Myocyte (in vitro differentiated cells): ENCODE results near the gene CTU2. TPM values are rescaled to one million over a fixed set of nuclear protein-coding genes. Genes with fewer than 3 reads are reported as not detected.
A peak's percentile ranks its signal among the peaks of the same experiment; 100 is the strongest.

Source experiments
- DNase-seq: peaks from one replicate; pipeline ENCODE4 v3.0.0-alpha.2; 2012; ENCODE audit warnings: low read depth
- total RNA-seq: library from RNA; depleted of rRNA; stranded (reverse); fragments of >200 nt; gene quantifications from 2 replicates; pipeline ENCODE4 v1.2.3, GENCODE V29; 2014

CTU2 gene
- total RNA-seq, 1 donor from 2014 or later = 20.6 TPM

DNA sequence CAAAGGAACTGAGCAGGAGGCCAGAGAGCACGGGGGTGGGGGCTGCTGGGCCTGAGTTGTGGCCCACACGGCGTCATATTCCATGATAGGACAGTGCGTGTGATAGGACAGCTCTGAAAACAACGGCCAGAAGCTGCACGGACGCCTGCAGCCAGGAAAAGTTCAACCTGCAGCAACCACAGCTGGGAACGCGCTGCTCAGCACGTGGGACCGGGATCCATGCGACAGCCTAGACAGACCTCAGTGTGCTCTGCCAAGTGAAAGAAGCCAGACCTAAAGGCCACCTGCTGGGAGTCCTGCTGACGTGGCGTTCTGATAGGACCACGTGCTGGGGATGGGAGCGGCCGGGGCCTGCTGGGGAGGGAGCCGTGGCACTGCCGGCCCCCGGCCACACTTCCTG lies 21.6 kb downstream of the CTU2 start:
- DNase-seq = no peak

DNA sequence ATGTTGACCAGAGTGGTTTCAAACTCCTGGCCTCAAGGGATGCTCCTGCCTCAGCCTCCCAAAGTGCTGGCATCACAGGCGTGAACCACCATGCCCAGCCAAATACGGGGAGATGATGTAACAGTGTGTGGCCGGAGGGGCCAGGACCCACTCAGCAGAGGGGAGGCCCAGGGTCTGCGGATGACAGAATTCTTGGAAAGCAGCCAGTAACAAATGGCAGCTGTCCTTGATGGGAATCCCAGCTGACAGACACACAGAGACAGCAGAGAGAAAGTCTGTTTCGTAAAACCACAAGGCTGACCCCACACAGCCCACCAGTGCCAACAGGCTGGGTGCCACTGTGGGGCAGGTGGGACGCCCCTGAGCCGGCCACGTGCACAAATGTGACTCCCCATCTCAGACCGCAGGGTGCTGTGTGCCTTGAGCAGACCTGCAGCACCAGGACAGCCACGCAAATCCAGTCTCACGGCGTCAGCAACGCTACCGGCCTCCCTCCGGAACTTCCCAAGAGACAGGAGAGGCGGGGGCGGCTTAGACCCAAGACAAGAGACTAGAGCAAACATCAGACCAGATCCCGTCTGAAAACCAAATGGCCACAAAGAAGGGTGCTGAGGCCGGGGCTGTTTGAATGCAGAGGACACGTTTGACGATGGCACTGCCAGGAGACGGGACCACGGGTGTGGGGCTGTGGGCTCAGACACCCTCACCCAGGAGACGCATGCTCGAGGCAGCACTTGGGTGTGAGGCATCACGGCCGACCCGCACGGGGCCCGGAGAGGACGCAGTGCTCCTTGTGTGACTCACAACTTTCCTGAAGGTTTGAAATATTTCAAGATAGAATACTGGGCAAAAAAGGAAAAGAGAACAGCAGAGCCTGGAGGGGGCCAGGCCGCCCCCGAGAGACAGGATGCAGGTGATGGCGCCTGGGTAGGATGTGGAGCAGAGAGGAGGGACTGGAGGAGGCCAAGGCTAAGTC lies 24.6 kb downstream of the CTU2 start:
- peak; percentile 87 for DNase-seq

DNA sequence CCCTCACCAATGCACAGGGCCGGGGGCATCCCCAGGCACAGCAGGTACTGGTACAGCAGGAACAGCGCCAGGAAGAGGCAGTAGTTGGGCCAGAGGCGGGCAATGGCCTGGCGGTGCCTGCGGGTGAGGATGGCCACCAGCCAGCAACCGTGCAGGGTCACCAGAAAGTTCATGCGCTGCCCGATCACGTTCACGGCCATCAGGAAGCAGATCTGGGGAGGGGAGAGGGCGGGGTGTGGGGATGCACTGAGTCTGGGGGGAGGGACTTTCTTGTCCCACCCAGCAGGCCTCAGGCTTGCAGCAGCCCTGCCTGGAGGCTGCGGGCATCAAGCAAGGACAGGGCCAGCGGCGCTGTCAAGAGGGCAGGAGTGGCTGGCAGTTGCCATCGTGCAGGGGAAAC lies 25.4 kb downstream of the CTU2 start:
- DNase-seq = no peak

DNA sequence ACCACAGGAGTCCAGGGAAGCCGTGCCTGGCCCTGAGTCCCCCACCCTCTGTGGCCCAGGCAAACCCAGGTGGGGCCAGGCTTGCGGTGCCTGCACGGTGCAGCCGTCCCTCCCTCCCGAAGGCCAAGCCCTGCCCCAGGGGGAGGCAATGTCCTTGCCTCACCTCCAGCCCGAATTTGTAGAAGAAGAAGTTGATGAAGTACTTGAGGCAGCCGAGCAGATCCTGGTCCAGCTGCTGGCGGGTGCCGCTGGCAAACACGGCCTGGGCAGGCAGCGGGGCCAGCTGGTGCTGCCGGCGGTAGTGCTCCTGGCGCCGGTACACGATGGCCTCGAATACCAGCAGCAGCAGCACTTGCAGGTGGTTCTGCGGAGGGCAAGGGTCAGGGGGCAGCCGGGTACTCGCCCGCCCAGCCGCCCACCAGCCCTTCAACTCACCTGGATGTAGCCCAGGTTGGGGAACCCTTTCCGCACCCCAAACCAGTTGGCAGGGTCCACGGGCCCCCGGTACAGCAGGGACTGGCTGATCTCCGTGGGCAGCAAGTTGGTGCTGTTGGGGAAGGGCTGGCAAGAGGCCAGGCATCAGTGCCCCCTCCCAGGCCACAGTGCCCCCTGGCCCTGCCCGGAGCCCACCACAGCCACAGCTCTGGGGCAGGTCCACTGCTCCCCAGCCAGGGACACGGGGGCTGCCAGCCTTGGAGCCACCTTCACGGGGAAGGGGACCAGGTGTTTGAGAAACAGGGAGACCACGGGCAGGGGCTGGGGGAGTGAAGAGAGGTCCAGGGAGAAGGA lies 26.1 kb downstream of the CTU2 start:
- no peak for DNase-seq

DNA sequence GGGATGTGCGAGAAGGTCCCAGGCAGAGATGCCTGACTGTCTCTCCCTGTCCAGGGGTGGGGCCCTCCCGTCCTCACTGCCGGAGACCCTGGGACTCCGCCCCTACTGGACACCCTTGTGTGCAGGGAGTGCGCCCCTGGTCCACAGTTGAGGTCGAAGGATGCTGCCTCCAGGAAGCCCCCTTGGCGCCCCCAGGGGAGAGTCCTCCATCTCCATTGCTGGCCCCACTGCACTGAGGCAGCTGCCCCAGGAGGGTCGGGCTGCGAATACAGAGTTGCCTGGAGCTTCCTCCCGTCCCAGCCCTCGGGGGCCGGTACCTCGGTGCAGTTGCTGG lies 26.6 kb downstream of the CTU2 start:
- DNase-seq = no peak

DNA sequence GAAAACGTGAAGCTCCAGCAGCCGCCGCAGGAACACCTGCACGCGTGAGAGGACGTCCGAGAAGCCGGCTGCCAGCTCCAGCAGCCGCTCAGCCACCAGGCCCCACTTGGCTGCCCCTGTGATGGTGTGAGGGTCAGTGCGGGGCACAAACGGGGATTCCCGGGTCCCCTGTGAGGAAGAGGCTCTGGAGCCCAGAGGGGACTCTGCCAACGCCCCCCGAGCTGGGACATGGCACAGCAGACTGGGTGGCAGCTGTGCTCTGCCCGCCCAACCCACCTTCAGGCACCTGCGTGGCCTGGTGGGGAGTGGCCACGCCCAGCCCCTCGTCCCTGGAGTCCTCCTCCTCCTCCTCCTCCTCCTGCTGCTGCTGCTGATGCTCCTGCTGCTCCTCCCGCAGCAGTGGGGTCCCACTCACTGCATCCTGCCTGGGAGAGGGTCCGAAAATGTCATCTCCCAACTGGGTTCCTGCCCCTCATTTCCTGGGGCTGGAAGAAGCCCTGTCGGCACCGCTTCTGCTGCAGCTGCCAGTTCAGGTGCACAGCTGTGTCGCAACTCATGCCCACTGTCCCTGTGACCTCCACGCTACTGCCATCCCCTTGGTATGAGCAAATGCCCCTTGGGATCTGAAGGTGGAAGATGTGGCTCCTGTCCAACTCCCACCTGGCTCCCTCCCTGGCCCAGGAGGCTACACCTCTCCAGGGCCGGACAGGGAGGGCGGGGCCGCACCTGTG lies 27.5 kb downstream of the CTU2 start:
- no peak for DNase-seq

DNA sequence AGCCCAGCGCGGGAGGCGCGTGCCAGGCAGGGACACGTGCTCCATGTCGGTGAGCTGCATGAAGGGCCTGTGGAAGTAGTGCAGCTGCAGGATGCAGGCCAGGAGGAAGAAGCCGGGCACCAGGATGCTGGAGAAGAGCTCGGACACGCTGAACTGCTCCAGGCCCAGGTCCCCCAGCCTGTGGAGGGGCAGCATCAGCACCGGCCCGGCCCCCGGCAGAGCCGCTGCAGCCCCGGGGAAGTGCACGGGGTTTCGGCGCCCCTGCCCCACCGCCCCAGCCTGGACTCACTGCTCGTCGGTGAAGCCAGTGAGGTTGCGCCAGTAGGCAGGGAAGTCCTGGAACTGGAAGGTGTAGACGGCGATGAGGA lies 28.0 kb downstream of the CTU2 start:
- no peak for DNase-seq

DNA sequence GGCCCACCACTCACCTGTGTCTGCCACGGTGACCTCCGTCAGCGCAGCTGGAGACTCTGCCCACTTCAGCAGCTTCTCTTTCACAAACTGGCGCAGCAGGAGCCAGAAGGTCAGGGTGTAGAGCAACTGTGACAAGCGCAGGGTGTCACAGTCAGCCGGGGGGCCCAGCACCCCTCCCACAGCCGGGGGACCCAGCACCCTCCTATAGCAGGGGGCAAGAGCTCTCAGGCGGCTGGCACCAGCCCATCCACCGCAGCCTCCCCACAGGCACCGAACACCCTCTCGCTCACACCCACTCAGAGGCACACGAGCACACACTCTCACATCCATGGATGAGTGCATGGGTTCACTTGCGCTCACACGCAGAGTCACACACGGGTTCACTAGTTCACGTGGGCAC lies 28.8 kb downstream of the CTU2 start:
- DNase-seq = no peak

DNA sequence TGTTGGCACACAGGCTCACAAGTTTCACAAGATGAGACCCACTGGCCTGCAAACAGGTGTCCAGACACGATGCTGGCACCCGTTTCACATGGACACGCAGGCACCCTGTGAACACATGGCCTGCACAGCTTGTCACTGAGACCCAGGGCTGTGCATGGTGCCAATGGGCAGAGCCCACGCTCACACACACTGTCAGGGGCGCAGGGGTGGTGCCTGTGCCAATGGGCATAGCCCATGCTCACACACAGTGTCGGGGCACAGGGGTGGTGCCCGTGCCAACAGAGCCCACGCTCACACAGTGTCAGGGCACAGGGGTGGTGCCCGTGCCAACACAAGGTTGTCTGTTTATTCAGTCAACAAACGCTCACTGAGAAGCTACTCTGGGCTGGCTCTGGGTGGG lies 29.3 kb downstream of the CTU2 start:
- DNase-seq = no peak

DNA sequence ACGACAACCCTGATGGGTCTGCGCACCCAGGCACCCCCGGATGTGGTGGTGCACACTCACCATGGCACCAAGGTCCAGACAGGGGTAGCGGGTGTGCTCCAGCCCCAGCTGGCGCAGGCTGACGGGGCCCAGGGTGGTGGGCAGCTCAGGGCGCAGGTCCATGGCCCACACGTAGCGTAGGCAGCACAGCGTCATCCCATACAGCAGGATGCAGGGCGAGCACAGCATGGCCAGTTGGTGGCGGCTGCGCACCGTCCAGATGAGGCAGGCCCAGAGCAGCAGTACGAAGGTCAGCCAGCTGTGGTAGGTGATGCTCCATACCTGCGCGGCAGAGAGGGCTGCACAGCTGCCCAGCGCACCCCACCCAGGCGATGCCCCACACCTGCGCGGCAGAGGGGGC lies 29.8 kb downstream of the CTU2 start:
- no peak for DNase-seq

DNA sequence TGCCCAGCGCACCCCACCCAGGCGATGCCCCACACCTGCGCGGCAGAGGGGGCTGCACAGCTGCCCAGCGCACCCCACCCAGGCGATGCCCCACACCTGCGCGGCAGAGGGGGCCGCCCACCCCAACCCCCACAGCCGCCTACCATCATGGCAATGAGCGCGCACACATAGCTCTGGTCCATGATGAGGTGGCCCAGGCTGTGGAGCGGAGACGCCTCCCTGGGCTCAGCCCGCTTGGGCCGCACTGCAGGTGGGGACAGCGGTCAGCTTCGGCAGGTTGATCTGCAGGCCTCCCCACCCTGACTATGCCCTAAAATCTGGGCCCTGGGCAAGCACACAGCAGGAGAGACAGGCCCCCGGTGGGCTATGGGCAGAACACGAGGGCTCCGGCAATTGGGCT lies 30.2 kb downstream of the CTU2 start:
- no peak for DNase-seq

DNA sequence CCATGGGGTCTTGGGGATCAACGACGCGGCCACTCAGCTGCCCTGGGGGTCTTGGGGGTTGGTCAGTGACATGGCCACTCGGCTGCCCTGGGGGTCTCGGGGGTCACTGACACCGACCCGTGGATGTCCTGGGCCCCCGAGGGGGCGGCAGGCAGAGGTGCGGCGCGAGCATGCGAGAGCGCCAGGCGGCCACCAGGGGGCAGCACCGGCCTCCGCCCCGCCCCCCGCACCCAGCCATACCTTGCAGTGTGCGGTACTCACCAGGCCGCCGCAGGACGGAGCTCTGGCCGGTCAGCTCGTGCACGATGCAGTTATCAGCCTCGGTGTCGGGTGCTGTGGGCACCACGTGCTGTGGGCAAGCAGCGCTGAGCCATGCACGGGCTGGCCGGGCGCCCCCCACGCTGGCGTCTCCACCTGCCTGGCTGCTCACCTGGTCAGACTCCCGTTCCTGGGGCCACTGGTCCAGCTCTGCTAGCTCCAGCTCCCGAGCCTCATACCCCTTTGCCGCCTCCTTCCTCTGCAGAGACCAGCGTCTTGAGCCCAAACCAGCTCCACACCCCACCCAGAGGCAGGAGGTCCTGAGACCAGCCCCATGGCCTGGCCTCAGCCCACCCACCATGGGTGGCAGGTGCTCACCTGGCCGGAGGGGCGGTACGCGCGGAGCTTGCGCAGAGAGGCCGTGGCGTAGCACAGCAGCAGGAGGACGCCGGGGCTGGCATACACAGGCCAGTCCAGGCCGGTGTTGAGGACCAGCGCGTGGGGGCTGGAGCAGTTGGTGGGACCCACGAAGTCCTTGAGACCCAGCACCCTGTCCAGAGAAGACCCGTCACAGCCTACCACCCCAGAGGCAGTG lies 31.2 kb downstream of the CTU2 start:
- peak; percentile 65 for DNase-seq

DNA sequence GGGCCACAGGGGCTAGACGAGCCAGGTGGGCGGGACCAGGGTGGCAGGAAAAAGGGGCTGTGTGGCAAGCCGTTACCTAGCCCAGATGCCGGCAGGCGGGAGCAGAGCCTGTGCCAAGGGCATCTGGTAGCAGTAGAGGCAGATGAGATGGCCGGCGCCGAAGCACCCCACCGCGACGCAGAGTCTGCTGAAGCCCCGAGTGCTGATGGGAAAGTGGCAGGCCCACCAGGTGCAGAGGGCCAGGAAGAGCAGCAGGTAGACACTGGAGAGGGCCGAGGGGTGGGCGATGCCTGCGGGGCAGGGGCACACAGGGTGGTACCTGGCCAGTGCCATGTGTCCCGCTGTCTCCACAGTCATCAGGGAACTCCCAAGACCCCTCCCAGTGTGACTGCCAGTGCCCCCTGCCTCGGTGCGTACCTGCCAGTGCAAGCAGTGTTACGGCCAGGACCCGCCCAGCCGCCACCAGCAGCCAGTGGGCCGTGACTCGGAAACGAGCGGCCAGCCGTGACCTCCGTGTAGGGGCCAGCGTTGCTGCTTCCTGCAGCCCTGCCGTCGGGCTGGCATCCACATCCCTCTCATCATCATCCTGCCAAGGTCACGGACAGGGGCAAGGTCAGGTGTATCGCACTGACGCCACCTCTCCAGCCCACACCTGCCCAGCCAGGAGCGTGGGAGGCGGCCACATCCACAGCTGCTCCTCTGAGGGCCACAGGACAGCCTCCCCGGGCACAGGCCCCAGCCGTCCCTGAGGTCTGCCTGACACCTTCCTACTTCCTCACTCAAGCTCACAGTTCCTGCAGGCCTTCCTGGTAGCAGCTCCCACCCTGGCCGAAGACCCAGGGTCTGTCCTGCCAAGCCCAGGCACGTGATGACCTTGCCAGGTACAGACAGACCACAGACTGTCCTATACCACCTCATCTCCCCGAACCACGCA lies 32.1 kb downstream of the CTU2 start:
- no peak for DNase-seq

DNA sequence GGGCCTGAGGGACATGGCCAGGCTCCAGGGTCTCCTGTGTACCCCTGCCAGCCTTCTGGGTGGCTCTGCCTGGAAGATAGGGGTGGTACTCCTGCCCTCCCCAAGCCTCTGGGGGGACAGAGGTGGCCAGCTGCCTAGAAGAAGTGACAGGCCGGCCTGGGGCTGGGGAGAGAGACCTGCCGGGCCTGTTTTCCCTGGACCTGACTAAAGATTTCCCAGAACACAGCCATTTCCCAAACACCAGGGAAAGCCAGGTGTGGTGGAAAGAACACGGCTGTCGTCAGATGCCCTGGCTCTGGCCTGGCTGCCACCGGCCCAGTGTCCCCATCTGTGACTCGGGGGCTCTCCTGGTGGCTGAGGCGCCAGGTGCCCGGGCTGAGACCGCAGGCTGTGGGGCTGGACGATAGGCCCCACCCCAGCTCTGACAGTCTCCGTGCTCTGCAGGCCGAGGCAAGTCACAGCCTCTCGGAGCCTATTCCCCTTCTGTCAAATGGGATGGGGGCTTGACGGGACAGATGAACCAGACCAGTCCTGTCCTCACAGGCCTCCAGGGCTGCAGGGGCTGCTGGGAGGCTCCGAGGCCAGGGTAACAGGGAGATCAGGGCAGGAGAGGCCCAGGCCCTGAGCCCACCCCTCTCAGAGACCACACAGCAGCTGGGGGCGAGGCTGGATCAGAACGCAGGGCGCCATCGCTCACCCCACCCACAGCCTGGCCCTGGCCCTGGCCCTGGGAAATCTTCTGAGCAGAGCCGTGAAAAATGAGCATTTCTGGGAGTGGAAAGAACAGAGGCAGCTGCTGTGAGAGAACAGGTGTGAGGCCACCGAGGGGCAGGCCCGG lies 33.1 kb downstream of the CTU2 start:
- peak; percentile 72 for DNase-seq

DNA sequence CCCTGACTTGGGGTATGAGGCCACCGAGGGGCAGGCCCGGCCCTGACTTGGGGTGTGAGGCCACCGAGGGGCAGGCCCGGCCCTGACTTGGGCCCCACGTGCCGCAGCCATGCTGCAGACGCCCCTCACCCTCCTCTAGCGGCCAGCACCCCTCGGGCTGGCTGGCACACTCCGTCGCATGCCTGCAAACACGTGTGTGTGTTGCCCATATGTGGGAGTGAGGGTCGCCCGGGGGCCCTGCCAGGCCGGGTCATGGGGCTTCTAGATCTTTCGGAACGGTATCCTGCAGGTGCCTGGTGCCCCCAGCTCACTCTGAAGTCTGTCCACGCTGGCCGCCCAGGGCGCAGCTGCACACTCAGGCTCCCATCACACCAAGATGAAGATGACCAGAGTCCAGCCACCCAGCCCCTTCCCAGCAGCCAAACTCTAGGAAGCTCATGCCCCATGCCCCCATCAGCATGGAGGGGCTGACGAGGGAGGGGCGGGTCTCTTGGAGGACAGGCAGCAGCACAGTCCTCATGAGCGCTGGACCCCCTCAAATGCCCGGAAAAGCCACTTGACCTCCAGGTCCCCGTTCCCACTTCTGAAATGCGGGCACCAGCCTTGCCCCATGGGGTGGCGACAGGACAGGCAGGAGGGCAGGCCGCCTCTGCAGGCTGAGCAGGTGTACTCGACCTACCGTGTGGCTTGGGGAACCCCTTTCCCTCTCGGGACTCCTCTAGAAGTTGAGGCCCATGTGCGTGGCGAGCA lies 33.8 kb downstream of the CTU2 start:
- DNase-seq = no peak

DNA sequence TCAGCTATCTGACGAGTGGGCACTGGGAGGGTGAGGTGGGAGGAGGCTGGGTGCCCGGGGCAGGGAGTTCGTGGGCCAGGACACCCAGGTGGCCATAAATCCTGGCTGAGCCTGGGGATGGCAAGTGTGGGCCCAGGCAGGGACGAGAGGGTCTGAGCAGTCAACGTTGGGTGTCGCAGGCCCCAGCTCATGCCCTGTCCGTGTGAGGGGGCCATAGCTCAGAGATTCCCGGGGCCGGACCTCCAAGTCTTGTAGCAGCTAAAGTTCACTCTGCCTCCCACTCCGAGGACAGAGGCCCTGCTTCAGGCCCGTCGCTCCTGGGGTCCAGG lies 34.4 kb downstream of the CTU2 start:
- DNase-seq = no peak

DNA sequence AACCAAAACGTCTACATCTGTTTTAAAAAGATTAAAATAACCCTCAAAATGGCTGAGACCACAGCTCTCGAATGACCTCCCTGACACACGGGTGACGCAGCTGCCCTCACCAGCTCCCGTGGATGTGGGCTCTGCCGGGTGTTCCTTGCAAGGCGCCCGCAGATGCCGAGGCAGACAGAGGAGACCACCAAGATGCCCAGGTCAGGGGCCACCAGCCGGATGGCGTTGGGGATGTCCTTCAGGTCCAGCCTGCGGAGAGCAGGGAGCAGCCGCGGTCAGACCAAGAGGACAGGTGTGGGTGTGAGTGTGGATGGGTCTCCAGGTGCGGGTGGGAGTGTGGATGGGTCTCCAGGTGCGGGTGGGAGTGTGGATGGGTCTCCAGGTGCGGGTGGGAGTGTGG lies 35.1 kb downstream of the CTU2 start:
- DNase-seq = no peak

DNA sequence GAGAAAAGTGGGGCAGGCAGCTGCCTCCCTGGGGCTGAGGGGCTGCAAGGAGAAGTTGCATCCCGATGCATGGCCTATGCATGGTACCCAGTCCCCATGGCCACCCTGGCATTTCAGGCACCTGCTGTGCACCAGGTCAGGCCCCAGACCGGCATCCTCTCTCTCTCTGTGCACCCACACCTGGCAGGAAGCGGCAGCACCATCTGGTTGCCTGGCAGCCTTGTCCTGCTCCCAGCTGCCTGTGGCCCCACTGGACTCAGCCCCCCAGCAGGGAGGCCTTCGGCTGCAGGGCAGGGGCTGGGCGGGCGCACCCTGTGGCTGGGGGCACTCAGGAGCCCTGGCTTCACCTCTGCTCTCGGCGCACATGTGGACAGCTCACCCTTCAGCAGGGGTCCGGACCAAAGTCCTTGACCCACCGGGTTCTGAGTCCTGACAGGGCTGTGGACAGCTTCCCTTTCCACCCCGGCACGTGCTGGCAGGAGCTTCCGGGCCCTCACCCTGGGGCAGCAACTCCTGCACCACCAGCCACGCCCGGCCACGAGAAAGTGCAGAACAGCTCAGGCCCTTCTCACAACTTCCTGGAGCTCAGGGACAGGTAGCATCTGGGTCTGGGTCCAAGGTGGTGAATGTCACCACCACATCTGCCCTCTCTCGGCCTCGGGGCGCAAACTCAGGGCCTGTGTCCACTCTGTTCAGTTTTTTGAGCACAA lies 36.7 kb downstream of the CTU2 start:
- DNase-seq = no peak
